LNCaP clone FGC (cell line): ENCODE measurements around the gene IFT80.

Experiments
- DNase-seq: peaks from one replicate; pipeline ENCODE4 v3.0.0-alpha.2; 2011; ENCODE audit warnings: low read depth
- H3K4me3 ChIP-seq: 2 replicates; pipeline ENCODE4 v1.5.1; 2011; ENCODE audit warnings: mild to moderate bottlenecking, low read depth, low read length, control low read depth
- TF ChIP-seq, protein P1 (sequence below): IDR thresholded peaks from 2 replicates; pipeline ENCODE4 v1.5.1; 2012; ENCODE audit warnings: mild to moderate bottlenecking; ENCODE audit not compliant: control insufficient read depth, insufficient read depth; ENCODE audit errors: extremely low read depth

Gene IFT80

DNA sequence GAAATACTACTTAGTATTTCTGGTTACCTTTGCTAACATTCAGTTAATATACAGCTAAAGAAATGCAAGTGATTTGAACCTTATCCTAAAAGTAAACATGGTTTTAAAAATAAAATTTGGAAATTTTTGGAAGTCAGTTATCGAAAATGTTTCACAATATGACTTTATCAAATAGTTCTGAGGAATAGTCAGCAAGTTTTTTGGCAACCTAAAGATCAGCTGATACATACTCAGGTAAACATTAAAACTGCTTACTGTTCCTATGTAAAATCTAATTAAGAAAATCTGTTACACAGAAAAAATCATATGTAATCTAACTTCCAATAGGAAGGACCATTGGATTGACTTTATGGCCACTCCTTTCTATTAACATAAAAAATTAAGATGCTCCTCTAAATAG is 24.1 kb downstream of the IFT80 start:
- TF ChIP-seq, protein P1, sequence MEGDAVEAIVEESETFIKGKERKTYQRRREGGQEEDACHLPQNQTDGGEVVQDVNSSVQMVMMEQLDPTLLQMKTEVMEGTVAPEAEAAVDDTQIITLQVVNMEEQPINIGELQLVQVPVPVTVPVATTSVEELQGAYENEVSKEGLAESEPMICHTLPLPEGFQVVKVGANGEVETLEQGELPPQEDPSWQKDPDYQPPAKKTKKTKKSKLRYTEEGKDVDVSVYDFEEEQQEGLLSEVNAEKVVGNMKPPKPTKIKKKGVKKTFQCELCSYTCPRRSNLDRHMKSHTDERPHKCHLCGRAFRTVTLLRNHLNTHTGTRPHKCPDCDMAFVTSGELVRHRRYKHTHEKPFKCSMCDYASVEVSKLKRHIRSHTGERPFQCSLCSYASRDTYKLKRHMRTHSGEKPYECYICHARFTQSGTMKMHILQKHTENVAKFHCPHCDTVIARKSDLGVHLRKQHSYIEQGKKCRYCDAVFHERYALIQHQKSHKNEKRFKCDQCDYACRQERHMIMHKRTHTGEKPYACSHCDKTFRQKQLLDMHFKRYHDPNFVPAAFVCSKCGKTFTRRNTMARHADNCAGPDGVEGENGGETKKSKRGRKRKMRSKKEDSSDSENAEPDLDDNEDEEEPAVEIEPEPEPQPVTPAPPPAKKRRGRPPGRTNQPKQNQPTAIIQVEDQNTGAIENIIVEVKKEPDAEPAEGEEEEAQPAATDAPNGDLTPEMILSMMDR = no peak
- DNase-seq = no peak
- H3K4me3 ChIP-seq = no peak overlapping the region

DNA sequence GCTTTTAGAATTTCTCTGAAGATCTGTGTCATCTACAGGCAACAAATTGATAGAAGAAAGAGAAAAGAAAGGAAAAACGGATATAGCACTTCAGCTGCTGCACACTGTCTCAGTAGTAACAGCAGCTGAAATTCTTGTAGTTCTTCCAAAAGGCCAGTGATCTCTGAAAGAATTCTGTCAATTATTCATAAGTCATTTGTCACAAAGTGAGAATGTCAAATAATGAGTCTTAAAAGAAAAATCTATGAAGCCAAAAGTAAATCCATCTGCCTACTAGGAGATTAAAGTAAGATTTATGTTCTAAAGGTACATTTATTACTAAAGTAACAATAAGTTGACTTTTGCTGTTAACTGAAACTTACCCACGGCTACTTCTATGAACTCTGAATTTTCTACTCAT is 24.6 kb downstream of the IFT80 start:
- H3K4me3 ChIP-seq = no peak overlapping the region
- TF ChIP-seq, protein P1 = no peak
- no peak for DNase-seq

DNA sequence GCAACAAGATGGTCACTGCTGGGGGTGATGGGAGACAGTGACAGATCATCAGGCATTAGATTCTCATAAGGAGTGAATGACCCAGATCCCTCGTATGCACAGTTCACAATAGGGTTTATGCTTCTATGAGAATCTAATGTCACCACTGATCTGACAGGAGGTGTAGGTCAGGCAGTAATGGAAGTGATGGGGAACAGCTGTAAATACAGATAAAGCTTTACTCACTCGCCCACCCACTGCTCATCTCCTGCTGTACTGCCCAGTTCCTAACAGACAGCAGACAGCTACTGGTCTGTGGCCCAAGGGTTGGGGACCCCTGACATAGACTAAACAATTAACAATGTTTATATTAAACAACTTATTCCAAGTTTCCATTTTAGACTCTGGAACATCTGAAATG is 25.4 kb downstream of the IFT80 start:
- H3K4me3 ChIP-seq = no peak overlapping the region
- TF ChIP-seq, protein P1 = no peak
- DNase-seq = no peak

DNA sequence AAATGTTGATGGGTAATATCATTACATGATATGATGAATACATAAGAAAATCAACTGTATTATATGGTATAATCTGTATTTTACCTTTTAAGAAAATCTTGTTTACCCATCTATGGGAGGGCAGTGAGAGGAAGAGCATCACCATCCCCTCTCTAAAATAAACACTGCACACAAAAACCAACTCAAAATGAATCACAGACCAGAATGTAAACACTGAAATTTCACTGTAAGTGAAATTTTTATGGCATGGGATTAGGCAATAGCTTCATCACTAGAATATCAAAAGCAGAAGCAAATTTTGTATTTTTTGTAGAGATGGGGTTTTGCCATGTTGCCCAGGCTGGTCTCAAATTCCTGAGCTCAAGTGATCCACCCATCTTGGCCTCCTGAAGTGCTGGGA is 26.2 kb downstream of the IFT80 start:
- H3K4me3 ChIP-seq = no peak overlapping the region
- no peak for DNase-seq
- TF ChIP-seq, protein P1 = no peak

DNA sequence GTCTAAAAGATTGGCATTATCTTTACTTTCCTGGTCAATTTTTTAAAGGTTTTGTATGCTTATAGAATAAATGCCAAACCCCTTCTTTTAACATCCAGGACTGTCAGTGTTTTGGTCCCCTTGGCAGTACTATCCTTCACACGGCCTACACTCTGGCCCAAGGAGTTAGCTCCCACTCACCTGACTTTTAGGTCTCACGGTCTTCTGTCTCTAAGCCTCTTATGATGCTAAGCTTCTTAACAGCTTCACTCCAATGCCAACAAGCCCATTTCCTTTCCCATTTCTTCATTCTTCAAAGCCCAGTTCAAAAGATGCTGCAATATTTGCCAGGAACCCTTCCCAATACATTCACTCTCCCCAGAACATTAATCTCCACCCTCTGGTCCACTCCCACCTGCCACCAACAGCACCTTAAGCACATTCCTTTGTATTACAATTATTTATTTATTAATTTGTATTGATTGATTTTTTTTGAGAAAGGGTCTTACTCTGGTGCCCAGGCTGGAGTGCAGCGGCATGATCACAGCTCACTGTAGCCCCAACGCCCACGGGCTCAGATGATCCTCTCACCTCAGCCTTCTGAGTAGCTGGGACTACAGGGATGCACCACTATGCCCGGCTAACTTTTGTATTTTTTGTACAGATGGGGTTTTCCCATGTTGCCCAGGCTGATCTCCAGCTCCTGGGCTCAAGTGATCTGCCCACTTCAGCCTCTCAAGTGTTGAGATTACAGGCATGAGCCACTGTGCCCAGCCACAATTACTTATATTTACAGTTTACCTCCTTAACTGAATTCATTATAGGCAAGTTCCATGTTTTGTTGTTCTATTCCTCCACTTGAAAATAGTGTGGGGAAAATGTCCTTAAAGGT is 27.8 kb downstream of the IFT80 start:
- no peak overlapping the region for H3K4me3 ChIP-seq
- DNase-seq = no peak
- TF ChIP-seq, protein P1 = no peak

DNA sequence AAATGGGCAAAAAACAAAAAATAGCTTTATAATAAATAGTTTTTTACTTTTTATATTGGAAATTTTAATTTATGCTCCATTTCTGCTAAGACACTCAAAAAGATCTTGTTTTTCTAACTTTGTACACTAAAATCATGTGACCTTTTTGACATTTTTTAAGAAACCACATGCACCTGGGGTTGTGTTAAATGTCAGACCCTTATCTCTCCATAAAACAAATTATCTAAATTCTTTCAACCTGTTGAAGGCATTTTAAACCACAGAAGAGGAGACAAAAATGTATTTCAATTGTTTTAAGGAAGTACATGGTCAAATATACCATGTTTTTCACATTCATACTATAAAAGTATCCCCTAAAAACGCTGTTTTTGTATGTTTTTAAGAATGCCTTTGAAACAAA is 29.2 kb downstream of the IFT80 start:
- TF ChIP-seq, protein P1 = no peak
- H3K4me3 ChIP-seq = no peak overlapping the region
- DNase-seq = no peak

DNA sequence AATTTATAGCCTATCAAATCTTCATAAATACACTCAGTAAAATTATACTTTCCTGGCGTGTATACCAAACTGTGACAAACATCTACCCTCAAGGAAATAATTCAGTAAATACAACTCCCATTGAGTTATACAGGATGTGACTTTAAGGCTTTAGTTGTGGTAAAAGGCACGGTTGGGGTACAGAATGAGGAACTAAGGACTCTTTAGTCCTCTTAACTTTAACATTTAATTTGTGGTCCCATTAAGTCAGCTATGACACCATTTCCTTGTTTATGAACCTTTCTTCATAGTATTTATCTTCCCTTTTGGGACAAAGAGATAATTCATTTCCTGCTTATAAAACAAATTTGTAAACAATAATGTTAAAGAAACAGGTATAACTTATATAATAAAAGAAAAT is 30.2 kb downstream of the IFT80 start:
- no peak overlapping the region for H3K4me3 ChIP-seq
- TF ChIP-seq, protein P1 = no peak
- no peak for DNase-seq
